Mucosa of descending colon (tissue), 3 donors: Measurements from ENCODE around the gene GABBR2. TPM values are rescaled to one million over a fixed set of nuclear protein-coding genes. Genes with fewer than 3 reads are reported as not detected.

Experiments
- ATAC-seq: fragments of 200-7000 bp; cut with Tn5 transposase; one replicate; pipeline ENCODE4 v1.9.1; 2020; ENCODE audit warnings: mild to moderate bottlenecking, moderate library complexity
- DNase-seq, 3 donors: peaks; one replicate each; pipeline ENCODE4 v3.0.0-alpha.2; 2020
- H3K36me3 ChIP-seq: fragments of 200-600 bp; one replicate; pipeline ENCODE4 v1.8.0; 2021; ENCODE audit warnings: low read depth, mild to moderate bottlenecking
- H3K4me1 ChIP-seq: fragments of 200-600 bp; one replicate; pipeline ENCODE4 v1.8.0; 2021; ENCODE audit warnings: low read depth, mild to moderate bottlenecking
- H3K4me3 ChIP-seq: fragments of 200-600 bp; one replicate; pipeline ENCODE4 v1.8.0; 2021; ENCODE audit warnings: mild to moderate bottlenecking
- H3K9me3 ChIP-seq: fragments of 200-600 bp; one replicate; pipeline ENCODE4 v1.8.0; 2021; ENCODE audit warnings: mild to moderate bottlenecking
- intact Hi-C, 2 donors: fragments of 100-400 bp; cut with DNase I in 1 of 2; cut with micrococcal nuclease in 1 of 2; formaldehyde crosslinking; loops; one replicate each; pipeline versions ENCODE4 v1.11.0 to v1.11.1; 2022; cut with DNase I, micrococcal nuclease
- long read RNA-seq, 2 donors: library from polyadenylated mRNA; unstranded; transcript quantifications; one replicate each; pipeline ENCODE4 v2.0.0, GENCODE V29; 2019 to 2021
- total RNA-seq, 3 donors: library from RNA; stranded (reverse); fragmentation: NEBNext Ultra II Directional in 2 of 3; extraction: Animal tissue kit (Norgen Biotek cat#: 25700) in 2 of 3; gene quantifications; one replicate each; pipeline versions ENCODE4 v1.2.1 to v1.2.4, GENCODE V29; 2021 to 2023
- TF ChIP-seq, protein P1 (sequence below): fragments of 200-600 bp; IDR thresholded peaks from one replicate; pipeline ENCODE4 v1.8.0; 2022; ENCODE audit warnings: antibody characterized with exemption, mild to moderate bottlenecking
- donor health status: DM: no; HTN: no; CAD: no; lungs with moderate emphysema.
- donor health status: DM: no; HTN: no; CAD: no.
- donor health status: DM: no; HTN: yes; CAD: no.

GABBR2 gene
- under 1 TPM in 1 of 3 donors, not detected in 2; 0.35 TPM for total RNA-seq
- long read RNA-seq, donor 1, partial matches to known transcripts = 0 of 2 reads
- long read RNA-seq, donor 1, other reads (novel, unspliced or antisense) = 2 of 2 reads
- long read RNA-seq, donor 2 = 0 reads

DNA sequence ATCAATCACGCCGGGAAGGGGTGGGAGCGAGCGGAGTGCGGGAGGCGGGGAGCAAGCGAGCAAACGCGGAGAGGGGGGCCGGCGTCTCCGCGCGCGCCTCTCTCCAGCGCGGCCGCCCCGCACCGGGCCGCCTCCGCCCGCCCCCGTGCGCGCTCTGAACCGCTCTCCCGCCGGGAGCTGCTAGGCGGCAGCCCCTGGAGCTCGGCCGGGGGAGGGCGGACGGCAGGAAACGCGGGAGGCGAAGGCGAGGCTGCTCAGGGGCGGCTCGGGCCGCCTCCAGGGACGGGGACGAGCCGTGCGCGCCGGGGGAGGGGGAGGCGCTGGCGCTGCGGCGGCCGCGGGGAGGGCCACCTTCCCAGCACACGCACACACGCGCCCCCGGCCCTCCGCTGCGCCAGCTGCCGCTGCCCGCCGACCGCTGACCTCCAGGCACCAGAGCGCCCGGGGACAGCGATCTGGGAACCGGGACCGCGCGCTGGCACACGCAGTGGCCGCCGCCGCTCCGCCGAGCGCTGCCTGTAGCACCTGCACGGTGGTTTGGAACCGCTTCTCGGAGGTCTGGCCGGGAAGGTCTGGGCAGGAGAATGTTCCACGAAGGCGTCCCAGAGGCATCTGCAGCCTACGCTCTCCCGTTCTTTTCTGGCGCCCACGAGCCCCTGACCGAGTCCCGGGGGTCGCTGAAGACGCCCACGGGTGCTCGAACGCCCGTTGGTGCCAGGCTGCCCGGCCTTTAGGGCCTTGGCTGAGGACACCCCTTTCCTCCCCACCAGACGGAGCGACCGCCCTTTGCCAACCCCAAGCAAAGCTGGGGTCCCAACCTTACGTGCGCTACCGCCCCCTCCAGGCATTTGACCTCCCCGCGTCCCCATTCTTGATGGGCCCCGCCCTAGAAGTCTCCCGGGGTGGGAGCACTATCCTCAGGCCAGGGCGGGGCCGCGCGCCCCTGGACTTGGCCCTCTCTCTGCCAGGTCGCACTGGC is at the start of gene GABBR2:
Gene GABBR2, minus strand, starts transcription at position 3 of the 979 bp plus-strand sequence. CDS start 198 bp downstream, outside the sequence.
- ATAC-seq (no peak), DNase-seq (no peak)

DNA sequence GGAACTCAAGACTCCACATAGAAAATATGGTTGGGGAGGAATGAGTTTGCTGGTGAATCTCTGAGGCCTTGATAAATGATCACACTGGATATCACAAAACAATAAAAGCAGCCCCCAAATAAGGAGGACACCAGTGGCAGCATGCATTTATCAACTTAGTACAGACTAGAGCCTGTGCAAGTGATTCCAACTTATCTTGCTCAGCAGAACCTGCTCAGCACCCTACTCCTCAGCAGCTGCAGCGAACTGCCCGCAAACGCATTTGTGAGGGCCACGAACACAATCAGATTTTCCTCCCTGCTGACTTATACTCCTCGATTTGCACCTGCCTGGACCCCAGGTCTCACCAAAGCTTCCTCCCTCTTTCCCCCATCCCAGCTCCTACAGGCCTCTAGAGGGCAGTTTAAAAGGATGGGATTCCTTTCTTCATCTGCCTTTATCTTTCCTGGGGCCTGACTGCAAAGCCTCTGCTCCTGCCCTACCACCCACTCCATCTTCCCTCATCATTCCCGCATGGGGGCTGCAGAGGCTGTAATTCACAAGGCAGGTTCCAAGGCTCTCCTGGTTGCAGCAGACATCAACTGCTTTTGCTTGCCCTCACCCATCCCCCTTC is 46.4 kb upstream of the GABBR2 start:
- Histone ChIP-seq H3K36me3 (no peaks in the 10 kb centered on the region), H3K9me3 (peaks cover 7% of the 10 kb centered on the region), H3K4me3 (no peak overlapping the region), H3K4me1 (no peaks in the 10 kb centered on the region)
- DNase-seq (no peak), ATAC-seq (no peak)
- intact Hi-C loops = no loop called here
- TF ChIP-seq, protein P1, sequence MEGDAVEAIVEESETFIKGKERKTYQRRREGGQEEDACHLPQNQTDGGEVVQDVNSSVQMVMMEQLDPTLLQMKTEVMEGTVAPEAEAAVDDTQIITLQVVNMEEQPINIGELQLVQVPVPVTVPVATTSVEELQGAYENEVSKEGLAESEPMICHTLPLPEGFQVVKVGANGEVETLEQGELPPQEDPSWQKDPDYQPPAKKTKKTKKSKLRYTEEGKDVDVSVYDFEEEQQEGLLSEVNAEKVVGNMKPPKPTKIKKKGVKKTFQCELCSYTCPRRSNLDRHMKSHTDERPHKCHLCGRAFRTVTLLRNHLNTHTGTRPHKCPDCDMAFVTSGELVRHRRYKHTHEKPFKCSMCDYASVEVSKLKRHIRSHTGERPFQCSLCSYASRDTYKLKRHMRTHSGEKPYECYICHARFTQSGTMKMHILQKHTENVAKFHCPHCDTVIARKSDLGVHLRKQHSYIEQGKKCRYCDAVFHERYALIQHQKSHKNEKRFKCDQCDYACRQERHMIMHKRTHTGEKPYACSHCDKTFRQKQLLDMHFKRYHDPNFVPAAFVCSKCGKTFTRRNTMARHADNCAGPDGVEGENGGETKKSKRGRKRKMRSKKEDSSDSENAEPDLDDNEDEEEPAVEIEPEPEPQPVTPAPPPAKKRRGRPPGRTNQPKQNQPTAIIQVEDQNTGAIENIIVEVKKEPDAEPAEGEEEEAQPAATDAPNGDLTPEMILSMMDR = no peak

More for the DNA sequence above, at the start of gene GABBR2:
- H3K36me3 ChIP-seq = no peaks in the 10 kb centered on the region
- H3K4me3 ChIP-seq = no peak within 1 kb of the TSS
- H3K9me3 ChIP-seq = no peaks in the 10 kb centered on the region
- TF ChIP-seq, protein P1 = no peak
- H3K4me1 ChIP-seq = no peaks in the 10 kb centered on the region
- intact Hi-C loops = no loop called here

DNA sequence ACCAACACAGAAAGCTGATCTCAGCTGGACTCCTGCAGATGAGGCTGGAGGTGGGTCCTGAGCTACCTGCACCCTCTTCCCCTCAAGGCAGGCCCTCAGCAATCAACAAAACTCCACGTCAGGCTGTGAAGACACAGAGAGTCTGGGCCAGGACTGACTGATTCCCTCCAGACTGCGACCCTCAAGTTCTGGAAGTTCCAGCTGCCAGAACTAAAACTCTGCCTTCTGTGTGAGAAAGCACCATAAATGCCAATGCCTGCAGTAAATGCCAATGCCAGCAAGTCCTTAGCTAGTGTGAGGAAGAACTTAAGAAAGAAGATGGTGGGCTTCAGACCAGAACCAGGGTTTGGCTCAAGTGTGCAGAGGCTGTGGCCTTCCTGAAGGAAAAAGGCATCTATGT is 42.5 kb upstream of the GABBR2 start:
- no peaks in the 10 kb centered on the region for H3K4me1 ChIP-seq
- no peaks in the 10 kb centered on the region for H3K36me3 ChIP-seq
- TF ChIP-seq, protein P1 = no peak
- no peak for ATAC-seq
- H3K9me3 ChIP-seq = no peaks in the 10 kb centered on the region
- no peak overlapping the region for H3K4me3 ChIP-seq
- intact Hi-C loops = no loop called here
- DNase-seq = no peak

DNA sequence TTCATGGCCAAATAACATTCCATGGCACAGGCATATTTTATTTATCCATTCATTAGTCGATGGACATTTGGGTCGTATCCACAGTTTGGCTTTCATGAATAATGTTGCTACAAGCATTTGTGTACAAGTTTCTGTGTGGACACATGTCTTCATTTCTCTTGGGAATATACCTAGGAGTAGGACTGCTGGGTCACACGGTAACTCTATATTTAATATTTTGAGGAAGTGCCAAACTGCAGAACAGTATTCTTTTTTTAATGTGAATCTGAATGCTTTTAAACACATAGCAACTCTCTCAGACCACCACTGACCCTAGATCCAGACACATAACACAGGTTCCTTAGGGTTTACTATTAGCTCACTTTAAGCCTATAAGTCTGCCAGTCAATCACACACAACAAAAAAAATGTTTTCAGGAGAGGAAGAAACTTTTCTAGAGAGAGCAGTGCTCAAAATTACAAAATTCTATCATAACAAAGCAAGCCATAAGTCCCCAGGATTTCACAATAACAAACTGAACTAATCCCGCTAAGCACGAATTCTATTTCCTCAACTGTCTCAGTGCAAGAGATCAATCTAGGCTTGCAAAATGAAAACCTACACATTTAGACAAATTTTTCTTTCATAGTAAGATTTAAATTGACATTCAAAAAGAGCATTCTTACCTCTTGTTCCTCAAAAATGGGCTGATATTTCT is 41.8 kb upstream of the GABBR2 start:
- ATAC-seq = no peak
- TF ChIP-seq, protein P1 = no peak
- Histone ChIP-seq H3K9me3 (no peaks in the 10 kb centered on the region), H3K36me3 (no peaks in the 10 kb centered on the region), H3K4me1 (no peaks in the 10 kb centered on the region), H3K4me3 (no peak overlapping the region)
- intact Hi-C loops = no loop called here
- DNase-seq = no peak

DNA sequence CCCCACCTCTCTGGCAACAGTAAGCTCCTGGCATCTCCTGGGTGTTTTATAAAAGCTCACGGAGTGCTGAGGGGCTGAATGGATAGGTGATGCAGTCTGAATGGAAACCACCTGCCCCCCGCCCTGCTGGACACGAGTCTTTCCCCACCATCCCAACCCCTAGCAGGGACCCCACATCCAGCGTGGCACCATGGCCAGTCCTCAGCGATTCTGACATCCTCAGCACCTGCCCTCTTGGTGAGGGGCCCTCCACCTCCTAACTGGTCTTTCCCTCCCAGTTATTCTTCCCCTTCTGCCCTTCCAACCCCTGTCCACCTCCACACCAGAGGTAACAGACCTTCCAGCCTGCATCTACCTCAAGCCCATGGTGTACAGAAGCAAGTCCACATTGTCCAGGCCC is 38.7 kb upstream of the GABBR2 start:
- TF ChIP-seq, protein P1 = no peak
- Histone ChIP-seq H3K4me1 (no peaks in the 10 kb centered on the region), H3K36me3 (no peaks in the 10 kb centered on the region), H3K9me3 (no peaks in the 10 kb centered on the region), H3K4me3 (no peak overlapping the region)
- intact Hi-C loops = no loop called here
- DNase-seq = no peak
- no peak for ATAC-seq
